Suppressor macrophage treated with lipopolysaccharide for 4 hours (primary cell): ENCODE results near the gene THEM4.

ENCODE experiments used
- DNase-seq: peaks from one replicate; pipeline ENCODE4 v3.0.0-alpha.2; 2020

THEM4 gene

DNA sequence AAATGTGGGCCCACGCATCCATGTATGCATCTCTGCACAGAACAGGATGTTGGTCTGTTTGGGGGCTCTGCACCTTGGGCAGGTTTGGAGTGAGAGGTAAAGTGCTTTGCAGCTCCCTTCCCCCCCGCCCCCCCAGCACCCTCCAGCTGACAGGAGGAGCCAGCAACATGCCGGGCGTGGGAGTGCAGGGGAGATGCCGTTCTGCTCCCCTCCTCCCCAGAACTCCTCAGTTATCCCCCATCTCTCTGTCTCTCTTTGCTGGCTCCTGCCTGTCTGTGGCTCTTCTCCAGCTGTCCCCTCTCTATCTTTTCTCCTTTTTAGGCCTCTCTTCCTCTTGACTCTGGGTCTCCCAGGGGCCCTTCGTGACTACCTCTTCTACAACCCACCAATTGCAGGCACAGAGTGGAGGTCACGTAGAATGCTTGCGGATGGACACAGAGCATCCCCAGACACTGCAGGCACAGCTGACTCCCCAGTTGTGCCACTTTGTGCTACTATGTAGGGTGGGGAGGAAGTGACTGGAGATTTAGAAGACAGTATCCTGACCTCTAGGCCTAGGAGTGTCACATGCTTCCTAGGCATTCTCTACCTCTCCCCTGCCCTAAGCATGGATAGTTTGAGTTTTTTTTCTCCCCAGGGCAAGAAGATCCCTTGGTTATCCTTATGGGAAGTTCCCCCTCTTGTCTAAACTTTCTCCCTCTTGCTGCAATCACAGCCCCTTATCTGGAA, 76.0 kb downstream of the THEM4 start:
- no peak for DNase-seq

DNA sequence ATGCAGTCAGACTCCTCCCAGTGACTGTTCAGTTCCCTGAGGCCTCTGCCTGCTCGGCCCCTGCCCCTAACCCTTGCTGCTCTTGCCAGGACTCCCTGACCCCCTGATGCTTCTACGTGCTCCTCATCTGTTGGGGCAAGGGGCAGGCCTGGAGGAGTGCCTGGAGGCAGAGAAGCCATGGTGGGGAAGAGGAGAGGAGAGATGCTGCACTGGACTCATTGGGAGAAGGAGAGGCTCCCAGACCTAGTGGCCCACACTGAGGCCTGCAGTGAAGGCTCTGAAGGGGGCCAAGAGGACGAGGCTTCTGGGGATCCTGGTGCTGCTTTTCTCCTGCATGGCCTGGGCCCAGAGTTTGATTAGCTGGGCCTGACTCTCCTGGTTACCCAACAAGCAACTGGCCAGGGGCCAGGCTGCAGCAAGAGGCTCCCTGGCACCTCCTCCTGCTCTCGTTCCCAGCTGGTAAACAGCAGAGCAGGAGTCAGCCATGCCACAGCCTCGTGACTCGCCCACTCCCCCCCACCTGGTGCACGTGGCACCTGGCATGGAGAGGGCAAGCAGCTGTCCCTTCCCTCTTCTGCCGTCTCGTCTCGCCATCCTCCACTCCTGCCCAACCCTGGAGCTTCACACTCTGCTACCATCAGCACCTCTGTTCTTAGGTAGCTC, 76.9 kb downstream of the THEM4 start:
- DNase-seq: no peak

DNA sequence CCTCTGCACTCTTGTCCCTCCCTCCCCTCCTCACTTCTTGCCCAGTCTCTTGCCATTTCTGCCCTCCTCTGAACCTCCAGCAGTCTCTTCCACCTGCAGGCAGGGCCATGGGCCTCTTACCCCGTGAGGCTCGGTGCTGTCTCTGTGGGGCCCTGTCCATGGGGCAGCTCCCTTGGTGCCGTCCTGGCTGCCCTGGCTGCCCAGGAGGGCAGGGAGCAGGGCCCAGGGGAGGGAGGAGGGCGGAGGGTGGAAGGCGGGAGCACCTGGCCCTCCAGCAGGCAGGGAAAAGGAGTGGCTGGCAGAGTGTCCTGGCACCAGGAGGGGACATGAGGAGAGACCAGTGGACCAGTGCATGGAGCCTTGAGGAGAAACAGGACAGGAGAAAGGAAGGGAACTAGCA, 77.7 kb downstream of the THEM4 start, which contains the start of gene RORC:
TSS of gene RORC (minus strand) at position 198 of the 400 bp plus-strand sequence. CDS start at position 160, 38 bp downstream.
- no peak for DNase-seq

DNA sequence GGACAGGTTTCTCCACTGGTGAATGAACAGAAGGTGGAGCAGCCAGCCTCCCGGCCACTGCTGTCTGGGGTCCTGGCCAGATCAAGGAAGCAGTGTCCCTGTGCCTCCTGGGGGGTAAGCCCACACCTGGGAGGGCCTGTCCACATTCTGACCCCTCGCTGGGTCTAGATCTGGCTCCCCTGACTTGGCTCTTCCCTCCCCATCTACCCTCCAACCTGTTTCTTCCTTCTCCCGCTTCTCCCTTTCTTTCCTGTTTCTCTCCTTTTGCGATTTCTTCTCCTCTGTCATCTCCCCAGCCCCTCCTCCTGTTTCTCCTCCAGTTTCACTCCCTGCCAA, 78.1 kb downstream of the THEM4 start:
- no peak for DNase-seq

DNA sequence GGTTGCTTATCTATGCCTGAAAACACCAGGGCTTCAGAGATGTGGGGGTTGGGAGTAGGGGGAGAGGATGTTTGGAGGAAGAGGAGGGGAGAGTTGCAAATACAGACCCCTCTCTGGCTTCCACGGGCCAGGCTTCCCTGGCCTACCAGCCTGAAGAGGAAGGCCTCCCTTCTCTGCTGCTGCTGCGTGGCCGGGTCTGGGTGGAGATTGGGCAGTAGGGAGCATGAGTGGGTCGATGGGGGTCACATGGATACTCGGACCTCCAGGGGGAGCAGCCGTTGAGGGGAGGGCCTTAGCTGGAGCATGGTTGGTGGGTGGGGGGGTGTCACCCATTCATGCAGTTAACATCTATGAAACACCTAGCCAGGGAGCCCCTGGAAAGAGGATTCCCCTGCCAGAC, 79.3 kb downstream of the THEM4 start:
- DNase-seq: no peak

DNA sequence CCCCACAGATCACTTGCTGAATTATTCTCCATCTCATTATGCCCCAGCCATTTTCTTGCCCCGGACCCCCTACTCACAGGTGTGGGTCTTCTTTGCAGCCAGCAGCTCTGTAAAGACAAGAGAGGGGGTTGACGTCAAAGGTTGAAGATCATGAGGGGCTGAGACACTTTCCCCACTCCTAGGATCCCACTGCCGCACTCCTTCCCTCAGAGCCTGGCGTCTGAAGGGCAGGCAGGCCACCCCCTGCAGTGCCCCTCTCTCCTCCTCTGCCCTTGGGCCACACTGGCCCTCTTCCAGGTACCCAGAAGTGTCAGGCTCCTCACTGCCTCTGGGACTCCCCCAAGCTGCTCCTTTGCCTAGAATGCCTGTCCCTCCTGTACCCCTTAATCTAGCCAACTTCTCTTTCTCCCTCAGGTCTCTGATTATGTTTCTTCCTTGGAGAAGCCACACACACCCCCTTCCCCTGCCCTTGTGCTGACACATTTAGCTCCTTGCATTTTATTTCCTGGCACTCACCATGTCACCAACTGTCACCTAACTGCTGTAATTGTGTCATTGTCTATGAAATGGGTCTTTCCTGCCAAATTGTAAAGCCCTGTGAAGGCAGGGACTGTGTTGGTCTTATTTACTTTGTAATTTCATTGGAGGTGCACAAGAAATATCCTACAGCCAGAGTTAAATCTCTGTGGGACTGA, 79.8 kb downstream of the THEM4 start:
- no peak for DNase-seq

DNA sequence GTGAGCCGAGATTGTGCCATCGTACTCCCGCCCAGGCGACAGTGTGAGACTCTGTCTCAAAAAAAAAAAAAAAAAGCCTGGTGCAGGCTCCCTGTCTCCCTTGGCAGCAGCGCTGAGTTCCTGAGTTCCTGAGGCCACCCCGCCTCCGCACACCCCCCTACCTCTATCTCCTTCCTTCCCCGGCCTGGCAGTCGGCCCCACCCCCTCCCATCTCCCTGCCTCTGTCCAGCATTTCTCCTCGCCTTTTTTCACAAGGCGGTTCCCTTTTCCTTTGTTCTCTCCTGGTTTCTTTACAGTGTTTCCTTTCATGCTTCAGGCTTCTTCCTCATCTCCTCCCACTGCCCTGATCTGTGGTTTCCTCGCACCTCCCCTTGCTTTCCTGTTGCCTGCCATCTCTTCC, 80.4 kb downstream of the THEM4 start:
- peak; percentile 42 for DNase-seq

DNA sequence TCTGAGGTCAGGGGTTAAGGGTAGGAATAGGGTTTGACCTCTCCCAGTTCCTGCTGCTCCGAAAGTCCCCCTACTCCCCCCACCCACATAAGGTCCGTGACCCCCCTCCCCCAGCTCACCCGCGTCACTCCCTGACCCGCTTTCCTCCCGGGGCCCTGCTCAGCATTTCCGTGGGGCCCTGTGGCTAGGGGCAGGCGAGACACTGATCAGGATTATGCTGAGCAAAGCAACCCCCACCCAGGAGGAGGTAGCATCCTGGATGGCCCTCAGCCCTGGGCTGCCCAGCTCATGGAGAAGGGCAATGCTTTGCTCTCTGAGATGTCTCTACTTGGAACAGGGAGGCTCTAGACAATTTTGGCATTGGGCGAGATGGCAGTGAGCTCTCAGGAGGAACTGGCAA, 81.5 kb downstream of the THEM4 start:
- DNase-seq: no peak

DNA sequence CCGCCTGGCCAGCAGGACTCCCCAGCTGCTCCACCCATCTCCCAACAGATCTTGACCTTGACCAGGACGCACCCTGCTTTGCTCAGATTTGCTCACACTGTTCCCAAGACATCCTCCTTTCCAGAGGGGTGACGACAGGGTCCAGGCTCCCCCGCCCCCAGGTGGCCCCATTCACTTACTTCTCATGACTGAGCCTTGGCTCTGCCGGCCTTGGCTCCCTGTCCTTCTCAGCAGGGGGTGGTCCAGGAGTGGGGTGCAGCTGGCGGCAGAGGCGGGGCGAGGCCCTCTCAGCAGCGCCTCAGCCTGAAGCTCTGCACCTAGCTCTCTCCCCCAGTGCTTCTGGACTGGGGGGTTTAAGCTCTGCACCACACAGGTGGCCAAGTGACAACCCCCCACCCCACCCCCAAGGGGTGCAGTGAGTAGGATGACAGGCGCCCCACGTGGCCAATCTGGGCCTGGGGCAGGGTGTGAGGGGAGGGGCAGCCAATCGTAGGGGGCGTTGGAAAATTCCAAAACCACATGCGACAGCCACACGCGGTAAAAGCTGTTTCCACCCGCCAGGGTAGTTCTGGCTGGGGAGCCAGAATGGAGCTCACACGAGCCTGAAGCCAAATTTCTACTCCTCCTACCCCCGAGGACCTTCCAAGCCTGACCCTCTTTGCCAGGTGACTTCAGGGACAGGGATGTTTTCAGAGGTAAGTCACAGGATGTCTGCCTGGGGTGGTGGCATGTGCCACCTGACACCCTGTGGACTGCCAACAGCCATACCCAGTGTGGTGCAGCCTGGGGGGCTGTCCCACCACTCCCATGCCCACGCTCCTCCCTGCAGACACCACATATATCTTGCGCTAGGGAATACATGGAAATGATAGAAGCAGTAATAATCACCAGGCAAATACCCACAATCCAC, 83.3 kb downstream of the THEM4 start:
- DNase-seq: no peak

DNA sequence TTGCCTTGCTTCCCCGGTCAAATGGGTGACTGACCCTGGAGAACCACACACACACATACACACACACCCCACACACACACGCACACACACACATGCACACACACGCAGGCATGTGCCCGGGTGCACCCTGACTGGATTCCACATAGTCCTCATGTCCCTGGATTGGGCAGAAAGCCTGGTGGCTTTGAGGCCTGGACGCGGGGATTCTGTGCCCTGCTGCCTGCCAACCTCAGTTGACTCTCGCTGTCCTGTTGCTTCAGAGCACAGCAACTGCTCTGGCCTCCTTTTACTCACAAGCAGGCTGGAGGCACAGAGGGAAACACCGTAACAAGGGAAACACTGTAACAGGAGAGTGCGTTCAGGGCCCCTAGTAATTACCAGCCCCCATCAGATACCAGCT, 84.1 kb downstream of the THEM4 start:
- no peak for DNase-seq
